A673 (cell line): ENCODE results near the gene STK10.

Source experiments
- CTCF ChIP-seq: fragments of 300-800, 200-600 bp; sonication (generic); conservative IDR thresholded peaks from 2 replicates; pipeline ENCODE4 v1.5.1; 2017; ENCODE audit warnings: low read depth, mild to moderate bottlenecking, antibody characterized with exemption, low read length, moderate library complexity, mixed read lengths
- EZH2 ChIP-seq: fragments of 200-600 bp; sonication (generic); IDR thresholded peaks from 2 replicates; pipeline ENCODE4 v1.6.1; 2017; ENCODE audit warnings: borderline replicate concordance, low read depth, mild to moderate bottlenecking, mixed read lengths, antibody characterized with exemption, low read length; ENCODE audit not compliant: poor library complexity, severe bottlenecking

DNA sequence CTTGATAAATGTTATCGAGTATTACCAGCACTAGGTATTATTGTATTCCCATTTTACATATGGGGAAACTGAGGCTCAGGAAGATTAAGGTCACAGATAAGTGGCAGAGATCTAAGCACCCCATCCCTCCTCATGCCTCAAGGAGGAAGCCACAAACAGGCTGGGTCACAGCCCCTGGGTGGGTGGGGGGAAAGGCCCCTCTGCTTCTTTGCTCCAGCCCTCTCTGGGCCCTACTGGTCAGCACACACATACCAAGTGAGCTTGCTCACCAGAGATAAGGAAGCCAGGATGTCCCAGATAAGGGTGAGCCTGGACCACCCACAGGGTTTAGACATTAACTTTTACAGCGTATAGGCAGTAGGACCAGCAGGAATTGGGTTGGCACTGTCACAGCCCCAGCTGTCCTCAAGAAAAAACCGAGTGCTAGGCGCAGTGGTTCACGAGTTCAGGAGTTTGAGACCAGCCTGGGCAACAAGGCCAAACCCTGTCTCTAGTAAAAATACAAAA, 45.3 kb downstream of the STK10 start:
- TF ChIP-seq CTCF (no peak), EZH2 (no peak)
